Activated naive CD8-positive, alpha-beta T cell treated with anti-CD3 and anti-CD28 coated beads, Interleukin-2, amount 50 U/mL, for 24 hours (primary cell): ENCODE results near the gene ENC1.
"Not testable (repeated sequence)": the region's sequence is repeated elsewhere in the genome, so short reads cannot be mapped to it uniquely, and the experiment has no call there.

ENCODE experiments used
- ATAC-seq: fragments of 150-1000 bp; cut with Tn5 transposase; one replicate; pipeline ENCODE4 v1.10.0; 2021
- DNase-seq: peaks from one replicate; pipeline ENCODE4 v3.0.0; 2021
- H3K27ac Mint-ChIP-seq: one replicate; pipeline ENCODE4 v1.8.0; 2021; ENCODE audit warnings: mild to moderate bottlenecking, mixed read lengths
- H3K27me3 Mint-ChIP-seq: one replicate; pipeline ENCODE4 v1.8.0; 2021; ENCODE audit warnings: mixed read lengths
- H3K36me3 Mint-ChIP-seq: one replicate; pipeline ENCODE4 v1.8.0; 2021; ENCODE audit warnings: low read depth, mixed read lengths
- H3K4me1 Mint-ChIP-seq: one replicate; pipeline ENCODE4 v1.8.0; 2021; ENCODE audit warnings: mixed read lengths
- H3K4me3 Mint-ChIP-seq: one replicate; pipeline ENCODE4 v1.8.0; 2021; ENCODE audit warnings: mild to moderate bottlenecking, moderate library complexity, mixed read lengths
- H3K9me3 Mint-ChIP-seq: one replicate; pipeline ENCODE4 v1.8.0; 2021; ENCODE audit warnings: mixed read lengths

ENC1 gene

GRCh38 chr5:74640450-74640953 is at the start of gene ENC1:
ENC1 (minus strand) TSS chr5:74640728; CDS start chr5:74636485, 4,243 bp downstream.
- Mint-ChIP-seq H3K4me3 (peak within 1 kb of the TSS; percentile 78), H3K36me3 (no peaks in the 10 kb centered on the region), H3K9me3 (no peaks in the 10 kb centered on the region), H3K27me3 (peaks cover 52% of the 10 kb centered on the region), H3K4me1 (peaks cover 35% of the 10 kb centered on the region), H3K27ac (no peak within 1 kb of the TSS)
- DNase-seq (peak; percentile 75), ATAC-seq (peak; percentile 79)

GRCh38 chr5:74686962-74687751 is 46.6 kb upstream of the ENC1 start:
- H3K9me3 Mint-ChIP-seq, result no peaks in the 10 kb centered on the region
- peak overlapping the region; percentile 86 for H3K4me3 Mint-ChIP-seq
- peaks cover 10% of the 10 kb centered on the region for H3K36me3 Mint-ChIP-seq
- no peak for DNase-seq
- ATAC-seq, result no peak
- H3K27me3 Mint-ChIP-seq, result no peaks in the 10 kb centered on the region
- peaks cover 13% of the 10 kb centered on the region for H3K4me1 Mint-ChIP-seq
- no peak overlapping the region for H3K27ac Mint-ChIP-seq

GRCh38 chr5:74685979-74686631 is 45.6 kb upstream of the ENC1 start:
- Mint-ChIP-seq H3K4me1 (peaks cover 13% of the 10 kb centered on the region), H3K36me3 (peaks cover 7% of the 10 kb centered on the region), H3K27me3 (no peaks in the 10 kb centered on the region), H3K27ac (peak overlapping the region; percentile 81), H3K4me3 (peak overlapping the region; percentile 86), H3K9me3 (no peaks in the 10 kb centered on the region)
- ATAC-seq, result peak; percentile 17
- DNase-seq, result peak; percentile 13

GRCh38 chr5:74684900-74685851 is 44.6 kb upstream of the ENC1 start, which contains the start of gene HEXB:
HEXB (plus strand) TSS chr5:74685233; CDS start chr5:74685261, 28 bp downstream.
- H3K4me3 Mint-ChIP-seq, result peak within 1 kb of the TSS; percentile 86
- H3K27me3 Mint-ChIP-seq, result peaks cover 2% of the 10 kb centered on the region
- H3K9me3 Mint-ChIP-seq, result no peaks in the 10 kb centered on the region
- H3K4me1 Mint-ChIP-seq, result peaks cover 13% of the 10 kb centered on the region
- H3K27ac Mint-ChIP-seq, result peak within 1 kb of the TSS; percentile 81
- ATAC-seq (peak; percentile 92), DNase-seq (peak; percentile 91)
- peaks cover 1% of the 10 kb centered on the region for H3K36me3 Mint-ChIP-seq

- H3K27me3 Mint-ChIP-seq, result peaks cover 6% of the 10 kb centered on the region
- H3K27ac Mint-ChIP-seq, result no peak overlapping the region
- no peak overlapping the region for H3K4me3 Mint-ChIP-seq
- ATAC-seq (no peak), DNase-seq (no peak)
- no peaks in the 10 kb centered on the region for H3K9me3 Mint-ChIP-seq
- H3K4me1 Mint-ChIP-seq, result no peaks in the 10 kb centered on the region
- no peaks in the 10 kb centered on the region for H3K36me3 Mint-ChIP-seq
These were observed 39.4 kb upstream of the ENC1 start for GRCh38 chr5:74679966-74680365.

GRCh38 chr5:74679300-74679699 is 38.8 kb upstream of the ENC1 start:
- DNase-seq, H3K27ac Mint-ChIP-seq, H3K27me3 Mint-ChIP-seq, ATAC-seq, H3K4me3 Mint-ChIP-seq, H3K4me1 Mint-ChIP-seq, H3K9me3 Mint-ChIP-seq, H3K36me3 Mint-ChIP-seq: not testable (repeated sequence)

GRCh38 chr5:74678123-74678522 is 37.6 kb upstream of the ENC1 start:
- H3K4me3 Mint-ChIP-seq, H3K4me1 Mint-ChIP-seq, DNase-seq, ATAC-seq, H3K27ac Mint-ChIP-seq, H3K9me3 Mint-ChIP-seq, H3K36me3 Mint-ChIP-seq, H3K27me3 Mint-ChIP-seq: not testable (repeated sequence)

GRCh38 chr5:74676466-74676865 is 35.9 kb upstream of the ENC1 start:
- not testable (repeated sequence) for ATAC-seq, H3K36me3 Mint-ChIP-seq
- H3K27me3 Mint-ChIP-seq, result peaks cover 12% of the 10 kb centered on the region

GRCh38 chr5:74673011-74673790 is 32.7 kb upstream of the ENC1 start:
- ATAC-seq, result no peak
- no peaks in the 10 kb centered on the region for H3K36me3 Mint-ChIP-seq
- no peak overlapping the region for H3K4me3 Mint-ChIP-seq
- H3K27ac Mint-ChIP-seq, result no peak overlapping the region
- no peaks in the 10 kb centered on the region for H3K4me1 Mint-ChIP-seq
- no peak for DNase-seq
- no peaks in the 10 kb centered on the region for H3K9me3 Mint-ChIP-seq
- peaks cover 7% of the 10 kb centered on the region for H3K27me3 Mint-ChIP-seq

More at GRCh38 chr5:74676466-74676865, 35.9 kb upstream of the ENC1 start:
- H3K9me3 Mint-ChIP-seq, H3K4me3 Mint-ChIP-seq, DNase-seq, H3K4me1 Mint-ChIP-seq, H3K27ac Mint-ChIP-seq: not testable (repeated sequence)

- Mint-ChIP-seq H3K27me3 (peaks cover 8% of the 10 kb centered on the region), H3K27ac (no peak overlapping the region), H3K4me3 (no peak overlapping the region), H3K9me3 (no peaks in the 10 kb centered on the region), H3K36me3 (no peaks in the 10 kb centered on the region), H3K4me1 (no peaks in the 10 kb centered on the region)
- ATAC-seq, result no peak
- DNase-seq, result no peak
These were observed 31.8 kb upstream of the ENC1 start for GRCh38 chr5:74672215-74672877.

- no peak overlapping the region for H3K4me3 Mint-ChIP-seq
- peaks cover 9% of the 10 kb centered on the region for H3K27me3 Mint-ChIP-seq
- no peaks in the 10 kb centered on the region for H3K36me3 Mint-ChIP-seq
- ATAC-seq, result no peak
- no peaks in the 10 kb centered on the region for H3K4me1 Mint-ChIP-seq
- DNase-seq, result no peak
- H3K27ac Mint-ChIP-seq, result no peak overlapping the region
- no peaks in the 10 kb centered on the region for H3K9me3 Mint-ChIP-seq
These were observed 30.0 kb upstream of the ENC1 start for GRCh38 chr5:74670396-74671038.

- H3K4me3 Mint-ChIP-seq, result no peak overlapping the region
- no peak overlapping the region for H3K27ac Mint-ChIP-seq
- no peaks in the 10 kb centered on the region for H3K4me1 Mint-ChIP-seq
- DNase-seq, result no peak
- H3K9me3 Mint-ChIP-seq, result no peaks in the 10 kb centered on the region
- H3K27me3 Mint-ChIP-seq, result peaks cover 9% of the 10 kb centered on the region
- ATAC-seq, result no peak
- H3K36me3 Mint-ChIP-seq, result no peaks in the 10 kb centered on the region
These were observed 29.3 kb upstream of the ENC1 start for GRCh38 chr5:74669821-74670220.

GRCh38 chr5:74667396-74667795 is 26.9 kb upstream of the ENC1 start:
- H3K4me3 Mint-ChIP-seq, result no peak overlapping the region
- no peaks in the 10 kb centered on the region for H3K36me3 Mint-ChIP-seq
- H3K9me3 Mint-ChIP-seq, result no peaks in the 10 kb centered on the region
- ATAC-seq (no peak), DNase-seq (no peak)
- H3K27me3 Mint-ChIP-seq, result peaks cover 6% of the 10 kb centered on the region
- no peak overlapping the region for H3K27ac Mint-ChIP-seq
- H3K4me1 Mint-ChIP-seq, result no peaks in the 10 kb centered on the region
